Panc1 (cell line): ENCODE data around the gene RGPD8.
A peak's percentile ranks its signal among the peaks of the same experiment; 100 is the strongest.

ENCODE experiments used
- CTCF ChIP-seq: fragments of 450-650 bp; IDR thresholded peaks from 2 replicates; pipeline ENCODE4 v1.5.1; 2017; ENCODE audit warnings: mild to moderate bottlenecking
- POLR2AphosphoS5 ChIP-seq: IDR thresholded peaks from 2 replicates; pipeline ENCODE4 v1.6.1; 2012; ENCODE audit warnings: mild to moderate bottlenecking, low read depth, low read length, moderate library complexity
- REST ChIP-seq, 2 experiments: IDR thresholded peaks; 2 replicates each; pipeline ENCODE4 v1.6.1; 2011 to 2012; ENCODE audit warnings: low read depth in 2 of 2, control low read depth in 1 of 2, low read length in 1 of 2, mild to moderate bottlenecking in 1 of 2, moderate library complexity in 1 of 2; ENCODE audit not compliant: insufficient read depth in 1 of 2

GRCh38 chr2:112465382-112465781, 31.9 kb upstream of the RGPD8 start:
- TF ChIP-seq CTCF (peak; percentile 43), POLR2AphosphoS5 (no peak), REST (IDR thresholded peaks at IDR 0.05; ENCODE audit: insufficient read depth in 1 of 2, low read depth in 2 of 2, low read length in 1 of 2) (no peak)
